ENCODE data around the gene TAGLN2.

DNA sequence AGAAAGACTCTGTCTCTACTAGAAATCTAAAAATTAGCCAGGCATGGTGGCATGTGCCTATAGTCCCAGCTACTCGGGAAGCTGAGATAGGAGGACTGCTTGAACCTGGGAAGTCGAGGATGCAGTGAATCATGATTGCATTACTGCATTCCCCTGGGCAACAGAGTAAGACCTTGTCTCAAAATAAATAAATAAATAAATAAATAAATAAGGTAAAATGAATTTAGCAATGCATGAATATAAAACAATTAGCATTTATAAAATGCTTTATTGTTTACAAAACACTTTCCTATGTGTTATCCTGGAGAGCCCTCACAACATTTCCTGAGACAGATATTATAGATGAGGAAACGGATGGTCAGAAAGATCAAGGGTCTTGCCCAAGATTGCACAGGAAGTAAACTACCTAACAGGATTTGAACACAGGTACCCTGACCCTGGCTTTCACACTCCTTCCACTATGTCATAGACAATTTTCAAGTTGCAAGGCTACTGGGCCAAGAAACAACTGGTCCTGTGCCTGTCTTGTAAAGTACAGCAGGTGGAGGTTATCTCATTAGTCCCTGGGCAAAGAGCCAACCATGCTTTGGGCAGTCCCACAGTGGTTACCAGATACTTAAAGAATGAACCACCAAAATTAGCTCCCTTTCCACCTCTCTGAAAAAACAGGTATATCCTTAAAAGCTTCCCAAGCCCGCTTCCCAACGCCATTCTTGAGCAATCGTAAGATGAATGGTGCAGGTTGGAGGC is 47.4 kb downstream of the TAGLN2 start:
- TF ChIP-seq POU2F2 (IDR thresholded peaks at IDR 0.05; ENCODE audit: low read depth, low read length) (no peak), POLR2AphosphoS5 (IDR thresholded peaks at IDR 0.05; ENCODE audit: low read depth, low read length) (no peak), PAX5 (IDR thresholded peaks at IDR 0.05; ENCODE audit: insufficient read depth, low read length, severe bottlenecking) (no peak), POLR2A (IDR thresholded peaks at IDR 0.05; ENCODE audit: low read depth, low read length) (no peak), SPI1 (IDR thresholded peaks at IDR 0.05; ENCODE audit: low read depth, low read length) (no peak)

Data from GM12891 (cell line).